AG08395 (cell line): Measurements from ENCODE around the gene ZNF385B.

Experiments
- DNase-seq: peaks from one replicate; pipeline ENCODE4 v3.0.0; 2012; ENCODE audit warnings: mixed read lengths, low spot score

ZNF385B gene

GRCh38 chr2:179442206-179442605 lies 419.2 kb downstream of the ZNF385B start:
- DNase-seq = no peak

GRCh38 chr2:179441551-179441950 lies 419.9 kb downstream of the ZNF385B start:
- DNase-seq = peak; percentile 25

GRCh38 chr2:179440642-179441251 lies 420.7 kb downstream of the ZNF385B start:
- DNase-seq = no peak

- DNase-seq = no peak
Measured at GRCh38 chr2:179438654-179439053, 422.8 kb downstream of the ZNF385B start.

GRCh38 chr2:179437430-179437829 lies 424.0 kb downstream of the ZNF385B start:
- DNase-seq = no peak

GRCh38 chr2:179435566-179435965 lies 425.8 kb downstream of the ZNF385B start:
- DNase-seq = no peak

GRCh38 chr2:179435000-179435399 lies 426.4 kb downstream of the ZNF385B start:
- DNase-seq = peak; percentile 18

GRCh38 chr2:179434357-179434756 lies 427.1 kb downstream of the ZNF385B start:
- no peak for DNase-seq

GRCh38 chr2:179432751-179433150 lies 428.7 kb downstream of the ZNF385B start:
- no peak for DNase-seq

- DNase-seq = no peak
Measured at GRCh38 chr2:179429597-179429996, 431.8 kb downstream of the ZNF385B start.

- DNase-seq = no peak
Measured at GRCh38 chr2:179429060-179429471, 432.3 kb downstream of the ZNF385B start.

GRCh38 chr2:179428649-179429048 lies 432.8 kb downstream of the ZNF385B start:
- DNase-seq = no peak

GRCh38 chr2:179427065-179427464 lies 434.3 kb downstream of the ZNF385B start:
- DNase-seq = no peak

GRCh38 chr2:179424571-179424970 lies 436.8 kb downstream of the ZNF385B start:
- DNase-seq = no peak

- peak; percentile 65 for DNase-seq
Measured at GRCh38 chr2:179422037-179422643, 439.3 kb downstream of the ZNF385B start.

GRCh38 chr2:179417436-179417949 lies 443.9 kb downstream of the ZNF385B start:
- no peak for DNase-seq

- DNase-seq = no peak
Measured at GRCh38 chr2:179412112-179412511, 449.3 kb downstream of the ZNF385B start.

GRCh38 chr2:179410552-179411356 lies 450.7 kb downstream of the ZNF385B start:
- DNase-seq = peak; percentile 68

- DNase-seq = no peak
Measured at GRCh38 chr2:179403624-179404023, 457.8 kb downstream of the ZNF385B start.

- no peak for DNase-seq
Measured at GRCh38 chr2:179393481-179393880, 467.9 kb downstream of the ZNF385B start.
